Measurements from ENCODE around the gene LSM14B.
A peak's percentile ranks its signal among the peaks of the same experiment; 100 is the strongest.

The LSM14B gene

GRCh38 chr20:62174021-62174804 is 51.9 kb downstream of the LSM14B start:
- DNase-seq (ENCODE audit: low read depth, low spot score), result no peak
- H3K4me3 ChIP-seq (ENCODE audit: low read length), result no peak overlapping the region

- DNase-seq (ENCODE audit: low read depth, low spot score), result no peak
- no peak overlapping the region for H3K4me3 ChIP-seq (ENCODE audit: low read length)
Measured at GRCh38 chr20:62174870-62175624, 52.8 kb downstream of the LSM14B start.

- no peak overlapping the region for H3K4me3 ChIP-seq (ENCODE audit: low read length)
- DNase-seq (ENCODE audit: low read depth, low spot score), result no peak
Measured at GRCh38 chr20:62175711-62176110, 53.4 kb downstream of the LSM14B start.

GRCh38 chr20:62176866-62177265 is 54.6 kb downstream of the LSM14B start:
- DNase-seq (ENCODE audit: low read depth, low spot score), result no peak
- no peak overlapping the region for H3K4me3 ChIP-seq (ENCODE audit: low read length)

- DNase-seq (ENCODE audit: low read depth, low spot score), result no peak
- H3K4me3 ChIP-seq (ENCODE audit: low read length), result no peak overlapping the region
Measured at GRCh38 chr20:62177307-62177706, 55.0 kb downstream of the LSM14B start.

GRCh38 chr20:62178316-62179161 is 56.3 kb downstream of the LSM14B start:
- DNase-seq (ENCODE audit: low read depth, low spot score), result no peak
- H3K4me3 ChIP-seq (ENCODE audit: low read length), result no peak overlapping the region

GRCh38 chr20:62179162-62179504 is 56.9 kb downstream of the LSM14B start:
- no peak for DNase-seq (ENCODE audit: low read depth, low spot score)
- no peak overlapping the region for H3K4me3 ChIP-seq (ENCODE audit: low read length)

- no peak for DNase-seq (ENCODE audit: low read depth, low spot score)
- peak overlapping the region; percentile 95 for H3K4me3 ChIP-seq (ENCODE audit: low read length)
Measured at GRCh38 chr20:62181808-62182207, 59.5 kb downstream of the LSM14B start.

- DNase-seq (ENCODE audit: low read depth, low spot score), result peak; percentile 95
- peak within 1 kb of the TSS; percentile 95 for H3K4me3 ChIP-seq (ENCODE audit: low read length)
Measured at GRCh38 chr20:62182469-62183425, 60.5 kb downstream of the LSM14B start, which contains the start of gene MTG2. MTG2 (plus strand) TSS chr20:62183028; CDS start chr20:62193421, 10,393 bp downstream.

GRCh38 chr20:62183426-62184142 is 61.3 kb downstream of the LSM14B start:
- DNase-seq (ENCODE audit: low read depth, low spot score), result no peak
- H3K4me3 ChIP-seq (ENCODE audit: low read length), result peak overlapping the region; percentile 95

Data from Jurkat, Clone E6-1 (cell line).